HG03108 (cell line): Measurements from ENCODE around the gene PCNX1.
"Not testable (repeated sequence)": the region's sequence is repeated elsewhere in the genome, so short reads cannot be mapped to it uniquely, and the experiment has no call there.

Experiments used
- ATAC-seq: cut with Tn5 transposase; IDR thresholded peaks from one replicate; pipeline ENCODE4 v1.9.1; 2021; ENCODE audit warnings: moderate library complexity; ENCODE audit not compliant: unreplicated experiment

PCNX1 gene

GRCh38 chr14:70907176-70907995 lies at the start of gene PCNX1:
TSS of gene PCNX1 (plus strand) at chr14:70907459. CDS start at chr14:70907851, 392 bp downstream.
- peak; percentile 69 for ATAC-seq

- ATAC-seq, result no peak
Observed at GRCh38 chr14:70857496-70857890, 49.8 kb upstream of the PCNX1 start.

- ATAC-seq, result no peak
Observed at GRCh38 chr14:70858641-70859040, 48.6 kb upstream of the PCNX1 start.

GRCh38 chr14:70866992-70867391 lies 40.3 kb upstream of the PCNX1 start:
- ATAC-seq, result not testable (repeated sequence)

- ATAC-seq, result no peak
Observed at GRCh38 chr14:70871001-70871400, 36.3 kb upstream of the PCNX1 start.

GRCh38 chr14:70871863-70872677 lies 35.2 kb upstream of the PCNX1 start:
- ATAC-seq, result no peak

GRCh38 chr14:70872678-70873020 lies 34.6 kb upstream of the PCNX1 start:
- ATAC-seq, result no peak

GRCh38 chr14:70873627-70874026 lies 33.6 kb upstream of the PCNX1 start:
- no peak for ATAC-seq

GRCh38 chr14:70875811-70876460 lies 31.3 kb upstream of the PCNX1 start:
- not testable (repeated sequence) for ATAC-seq

- no peak for ATAC-seq
Observed at GRCh38 chr14:70879448-70879847, 27.8 kb upstream of the PCNX1 start.

GRCh38 chr14:70880888-70881287 lies 26.4 kb upstream of the PCNX1 start:
- not testable (repeated sequence) for ATAC-seq

- peak; percentile 45 for ATAC-seq
Observed at GRCh38 chr14:70881549-70882177, 25.6 kb upstream of the PCNX1 start.

- no peak for ATAC-seq
Observed at GRCh38 chr14:70882776-70883492, 24.3 kb upstream of the PCNX1 start.

GRCh38 chr14:70884595-70885342 lies 22.5 kb upstream of the PCNX1 start:
- no peak for ATAC-seq

GRCh38 chr14:70885343-70886022 lies 21.8 kb upstream of the PCNX1 start:
- no peak for ATAC-seq

- peak; percentile 31 for ATAC-seq
Observed at GRCh38 chr14:70886421-70887206, 20.6 kb upstream of the PCNX1 start.

- peak; percentile 34 for ATAC-seq
Observed at GRCh38 chr14:70887207-70887681, 20.0 kb upstream of the PCNX1 start.
